Endodermal cell (in vitro differentiated cells): ENCODE results near the gene GRID2IP. TPM values are rescaled to one million over a fixed set of nuclear protein-coding genes. Genes with fewer than 3 reads are reported as not detected.
A peak's percentile ranks its signal among the peaks of the same experiment; 100 is the strongest.

Experiments
- DNase-seq: peaks from one replicate; pipeline ENCODE4 v3.0.0-alpha.2; 2017
- H3K27ac ChIP-seq: 2 replicates; pipeline ENCODE4 v1.5.1; 2013; ENCODE audit warnings: mild to moderate bottlenecking, low read depth, low read length, moderate library complexity
- H3K27me3 ChIP-seq: 2 replicates; pipeline ENCODE4 v1.6.1; 2013; ENCODE audit warnings: mild to moderate bottlenecking, low read length, moderate library complexity; ENCODE audit not compliant: insufficient read depth, control insufficient read depth, poor library complexity, severe bottlenecking
- H3K36me3 ChIP-seq: 2 replicates; pipeline ENCODE4 v1.7.0; 2013; ENCODE audit warnings: mild to moderate bottlenecking, low read length, moderate library complexity; ENCODE audit not compliant: control insufficient read depth, insufficient read depth
- H3K4me1 ChIP-seq: one replicate; pipeline ENCODE4 v1.7.0; 2013; ENCODE audit warnings: low read length; ENCODE audit not compliant: control insufficient read depth, insufficient read depth
- H3K4me3 ChIP-seq: 2 replicates; pipeline ENCODE4 v1.5.1; 2013; ENCODE audit warnings: mild to moderate bottlenecking, low read length, moderate library complexity
- H3K9ac ChIP-seq: 2 replicates; pipeline ENCODE4 v1.6.1; 2013; ENCODE audit warnings: mild to moderate bottlenecking, low read length, moderate library complexity; ENCODE audit not compliant: poor library complexity, severe bottlenecking; ENCODE audit errors: extremely low read depth
- H3K9me3 ChIP-seq: 2 replicates; pipeline ENCODE4 v1.6.1; 2013; ENCODE audit warnings: mild to moderate bottlenecking, low read length, moderate library complexity; ENCODE audit not compliant: control insufficient read depth
- H3K27ac Mint-ChIP-seq: 2 replicates; pipeline ENCODE4 v1.8.0; 2020; ENCODE audit warnings: mixed read lengths
- H3K27me3 Mint-ChIP-seq: 2 replicates; pipeline ENCODE4 v1.8.0; 2021; ENCODE audit warnings: mild to moderate bottlenecking, mixed read lengths; ENCODE audit not compliant: insufficient read depth
- H3K36me3 Mint-ChIP-seq: 2 replicates; pipeline ENCODE4 v1.8.0; 2020; ENCODE audit warnings: low read depth, mixed read lengths
- H3K4me1 Mint-ChIP-seq: 2 replicates; pipeline ENCODE4 v1.8.0; 2020; ENCODE audit warnings: mixed read lengths
- H3K4me3 Mint-ChIP-seq: 2 replicates; pipeline ENCODE4 v1.8.0; 2020; ENCODE audit warnings: mild to moderate bottlenecking, moderate library complexity, mixed read lengths
- H3K9me3 Mint-ChIP-seq: 2 replicates; pipeline ENCODE4 v1.8.0; 2020; ENCODE audit warnings: mild to moderate bottlenecking, mixed read lengths
- CTCF ChIP-seq: fragments of 200-600 bp; sonication (generic); conservative IDR thresholded peaks from 2 replicates; pipeline ENCODE4 v1.5.0; 2021; ENCODE audit warnings: antibody characterized with exemption, mild to moderate bottlenecking
- WGBS, 2 experiments: methylation state at CpG; one replicate each; pipeline versions ENCODE4 v1.1.5 to v1.1.7; 2013; ENCODE audit warnings: missing lambda C conversion rate in 2 of 2, mixed read lengths in 1 of 2; ENCODE audit not compliant: insufficient coverage in 1 of 2, insufficient read length in 1 of 2; 5-methylcytosine and 5-hydroxymethylcytosine counted together
- total RNA-seq, 2 donors: library from RNA; stranded (reverse); fragmentation: NEBNext Ultra II Directional in 1 of 2; extraction: Animal tissue kit (Norgen Biotek cat#: 25700) in 1 of 2; gene quantifications; 2 replicates in 1 of 2; 3 replicates in 1 of 2; pipeline ENCODE4 v1.2.1, GENCODE V29; 2021

Gene GRID2IP
- total RNA-seq, 2 donors from 2014 or later = 2.4 to 4.9 TPM

- 96 to 100% methylated on average over 5 to 6 of the region's 6 CpGs for WGBS, 2 experiments
- H3K4me3 Mint-ChIP-seq = no peak overlapping the region
Observed at GRCh38 chr7:6508539-6508938, 42.7 kb downstream of the GRID2IP start.

GRCh38 chr7:6507906-6508305 lies 43.4 kb downstream of the GRID2IP start:
- Mint-ChIP-seq H3K27ac (no peak overlapping the region), H3K27me3 (peaks cover 2% of the 10 kb centered on the region), H3K9me3 (no peaks in the 10 kb centered on the region), H3K4me1 (no peaks in the 10 kb centered on the region), H3K36me3 (no peaks in the 10 kb centered on the region), H3K4me3 (no peak overlapping the region)
- Histone ChIP-seq H3K9ac (no peak overlapping the region), H3K9me3 (no peaks in the 10 kb centered on the region), H3K27me3 (peaks cover 11% of the 10 kb centered on the region), H3K27ac (no peak overlapping the region), H3K36me3 (no peaks in the 10 kb centered on the region), H3K4me3 (no peak overlapping the region), H3K4me1 (no peaks in the 10 kb centered on the region)
- no peak for DNase-seq
- WGBS, 2 experiments = 92% methylated on average over 15 of the region's 16 CpGs; no CpG with 5 or more reads in 1 of the 2 experiments
- no peak for TF ChIP-seq CTCF

More at GRCh38 chr7:6508539-6508938, 42.7 kb downstream of the GRID2IP start:
- no peak for TF ChIP-seq CTCF
- no peaks in the 10 kb centered on the region for H3K9me3 ChIP-seq
- Mint-ChIP-seq H3K9me3 (no peaks in the 10 kb centered on the region), H3K4me1 (no peaks in the 10 kb centered on the region), H3K27ac (no peak overlapping the region), H3K27me3 (peaks cover 2% of the 10 kb centered on the region), H3K36me3 (no peaks in the 10 kb centered on the region)
- H3K9ac ChIP-seq = no peak overlapping the region
- no peak overlapping the region for H3K4me3 ChIP-seq
- H3K36me3 ChIP-seq = no peaks in the 10 kb centered on the region
- peaks cover 6% of the 10 kb centered on the region for H3K27me3 ChIP-seq
- H3K27ac ChIP-seq = no peak overlapping the region
- DNase-seq = no peak
- H3K4me1 ChIP-seq = no peaks in the 10 kb centered on the region

GRCh38 chr7:6505685-6506559 lies 45.3 kb downstream of the GRID2IP start:
- TF ChIP-seq CTCF = no peak

More at GRCh38 chr7:6505685-6506559, 45.3 kb downstream of the GRID2IP start:
- peak; percentile 50 for DNase-seq
- H3K9me3 ChIP-seq = no peaks in the 10 kb centered on the region
- Mint-ChIP-seq H3K27ac (no peak overlapping the region), H3K4me1 (no peaks in the 10 kb centered on the region), H3K4me3 (no peak overlapping the region), H3K27me3 (peaks cover 10% of the 10 kb centered on the region), H3K36me3 (no peaks in the 10 kb centered on the region), H3K9me3 (no peaks in the 10 kb centered on the region)
- no peak overlapping the region for H3K9ac ChIP-seq
- no peak overlapping the region for H3K4me3 ChIP-seq
- 77 to 86% methylated on average over 18 to 20 of the region's 20 CpGs for WGBS, 2 experiments
- H3K36me3 ChIP-seq = no peaks in the 10 kb centered on the region
- no peaks in the 10 kb centered on the region for H3K4me1 ChIP-seq
- peaks cover 21% of the 10 kb centered on the region for H3K27me3 ChIP-seq
- H3K27ac ChIP-seq = no peak overlapping the region
